Adipose tissue (tissue), 3 donors: ENCODE measurements around the gene TBX21. TPM values are rescaled to one million over a fixed set of nuclear protein-coding genes. Genes with fewer than 3 reads are reported as not detected.

Experiments used
- H3K27ac ChIP-seq: one replicate; pipeline ENCODE4 v1.5.1; 2013; ENCODE audit warnings: low read depth, low read length
- WGBS, 3 donors: extraction: QIAGEN DNeasy Blood & Tissue Kit; methylation state at CpG; one replicate each; pipeline ENCODE4 v1.1.7; 2013; 5-methylcytosine and 5-hydroxymethylcytosine counted together
- polyA plus RNA-seq, 3 donors: library from polyadenylated mRNA; stranded (reverse); fragments of 200-250 nt; gene quantifications; one replicate each; pipeline ENCODE4 v1.2.3, GENCODE V29; 2013
- donor health status: healthy with polysubstance abuse.
- donor health status: Bipolar disorder and iron deficiency.
- donor health status: healthy.

The TBX21 gene
- polyA plus RNA-seq, 3 donors, result 0.03 to 0.90 (median 0.31) TPM

- no peak overlapping the region for H3K27ac ChIP-seq
- WGBS, 3 donors, result 74 to 79% (median 75%) methylated on average over 11 of the region's 11 CpGs
Observed at GRCh38 chr17:47696717-47697642, 36.1 kb upstream of the TBX21 start.

DNA sequence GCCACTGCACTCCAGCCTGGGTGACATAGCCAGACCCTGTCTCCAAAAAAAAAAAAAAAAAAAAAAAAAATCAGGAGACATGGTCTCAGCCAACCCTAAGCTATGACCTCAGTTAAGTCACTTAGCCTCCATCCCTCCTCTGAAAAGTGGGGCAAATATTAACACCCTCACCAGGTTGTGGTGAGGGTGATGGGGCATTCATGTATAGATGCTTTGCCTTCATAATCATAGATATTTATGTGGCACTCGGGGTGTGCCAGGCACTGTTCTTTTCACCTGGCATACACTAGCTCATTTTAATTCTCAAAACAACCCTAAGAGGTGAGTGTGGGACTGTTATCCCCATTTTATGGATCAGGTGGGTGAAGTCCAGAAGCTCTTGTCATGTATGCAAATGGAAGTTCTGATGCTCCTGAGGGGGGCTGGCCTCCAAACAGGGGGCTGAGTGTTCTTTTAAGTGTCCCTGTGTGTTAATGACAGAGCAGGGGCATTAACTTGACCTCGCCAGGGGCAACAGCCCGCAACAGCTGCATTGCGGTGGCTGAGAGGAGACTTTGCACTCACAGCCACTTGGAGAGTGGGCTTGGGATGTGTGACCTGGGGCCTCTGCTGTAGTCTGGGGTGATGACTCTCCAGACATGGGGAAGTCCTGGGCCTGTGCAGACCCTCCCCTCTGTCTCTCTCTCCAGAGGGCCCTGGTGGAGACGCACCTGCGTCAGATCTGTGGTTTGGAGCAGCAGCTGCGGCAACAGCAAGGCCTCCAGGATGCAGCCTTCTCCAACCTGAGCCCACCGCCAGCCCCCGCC, 34.9 kb upstream of the TBX21 start:
- H3K27ac ChIP-seq, result no peak overlapping the region
- WGBS, 3 donors, result 66 to 79% (median 76%) methylated on average over 9 of the region's 9 CpGs

DNA sequence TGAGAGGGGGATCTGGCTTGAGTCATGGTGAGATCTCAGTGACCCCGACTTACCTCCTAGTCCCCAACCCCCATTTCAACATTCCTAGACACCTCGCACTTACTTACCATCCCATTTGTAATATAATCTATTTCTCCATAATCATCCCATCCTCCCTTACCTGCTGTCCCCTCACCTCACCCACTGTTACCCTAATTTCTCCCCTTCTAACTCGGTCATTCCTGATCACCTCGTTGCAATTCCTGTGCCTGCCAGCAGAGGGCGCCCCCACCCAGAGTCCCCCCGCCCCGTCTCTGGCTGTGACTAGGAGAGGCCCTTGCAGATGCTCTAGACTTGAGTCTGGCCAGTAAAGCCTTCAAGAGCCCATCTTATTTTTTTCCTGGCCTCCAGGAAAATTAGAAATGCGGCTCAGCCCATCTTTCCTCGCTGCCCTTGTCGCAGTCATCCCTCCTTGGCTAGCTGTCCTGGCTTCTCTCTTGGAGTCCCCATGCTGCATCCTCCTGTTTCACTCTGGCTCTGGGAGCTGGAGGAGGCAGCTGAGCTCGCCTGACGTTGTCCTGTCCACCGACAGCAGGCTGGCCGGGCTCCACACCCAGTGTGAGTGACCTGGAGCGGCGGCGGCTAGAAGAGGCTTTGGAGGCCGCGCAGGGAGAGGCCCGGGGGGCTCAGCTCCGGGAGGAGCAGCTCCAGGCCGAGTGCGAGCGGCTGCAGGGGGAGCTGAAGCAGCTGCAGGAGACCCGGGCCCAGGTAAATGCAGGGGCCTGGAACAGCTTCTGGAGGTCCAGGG, 34.1 kb upstream of the TBX21 start:
- H3K27ac ChIP-seq, result no peak overlapping the region
- 64 to 65% (median 65%) methylated on average over 25 of the region's 25 CpGs for WGBS, 3 donors

DNA sequence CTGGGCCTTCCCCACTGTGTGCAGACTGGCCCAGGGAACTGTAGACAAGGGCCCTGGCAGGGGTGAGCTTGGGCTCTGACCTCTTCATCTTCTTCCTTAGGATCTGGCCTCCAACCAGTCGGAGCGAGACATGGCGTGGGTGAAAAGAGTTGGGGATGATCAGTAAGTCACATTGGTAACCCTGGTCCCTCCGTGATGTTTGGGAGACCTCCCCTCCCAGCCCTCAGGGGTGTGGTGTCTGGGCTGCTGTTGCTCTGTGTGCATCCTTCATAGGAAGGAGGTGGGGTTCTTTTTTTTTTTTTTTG, 33.5 kb upstream of the TBX21 start:
- 95 to 97% (median 96%) methylated on average over 4 of the region's 4 CpGs for WGBS, 3 donors
- no peak overlapping the region for H3K27ac ChIP-seq

- H3K27ac ChIP-seq, result no peak overlapping the region
- 88 to 89% (median 88%) methylated on average over 13 of the region's 13 CpGs for WGBS, 3 donors
Observed at GRCh38 chr17:47700471-47701449, 32.3 kb upstream of the TBX21 start.

- H3K27ac ChIP-seq, result no peak overlapping the region
- 62 to 92% (median 84%) methylated on average over 4 of the region's 4 CpGs for WGBS, 3 donors
Observed at GRCh38 chr17:47701608-47702007, 31.4 kb upstream of the TBX21 start.

DNA sequence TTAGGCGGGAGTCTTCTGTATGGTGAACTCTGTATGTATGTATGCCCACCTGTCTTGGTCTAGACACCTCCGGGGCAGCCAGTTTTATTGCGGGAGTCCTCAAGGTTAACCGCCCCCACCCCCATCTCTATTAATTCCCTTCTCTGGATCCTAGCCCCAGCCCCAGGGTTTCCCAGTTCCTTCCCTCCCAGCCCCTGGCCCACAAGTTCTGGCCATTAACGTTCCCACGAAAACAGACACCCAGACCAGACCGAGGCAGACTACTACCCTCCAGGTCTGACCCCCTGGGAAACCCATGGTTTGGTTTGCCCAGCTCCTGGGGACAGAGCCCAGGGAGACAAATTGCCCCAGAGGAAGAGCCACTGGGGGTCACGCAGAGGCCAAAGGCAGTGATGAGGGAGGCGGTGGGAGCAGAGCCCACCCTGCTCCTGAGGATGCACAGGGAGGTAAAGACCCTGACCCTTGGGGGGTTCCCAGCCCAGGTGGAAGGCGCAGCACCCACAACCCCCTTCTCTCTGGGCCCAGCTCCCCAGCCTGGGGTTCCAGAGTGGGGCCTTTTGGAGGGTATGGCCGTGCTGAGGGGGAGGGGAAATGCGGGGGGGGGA, 30.5 kb upstream of the TBX21 start:
- WGBS, 3 donors, result 83 to 87% (median 83%) methylated on average over 10 to 12 of the region's 12 CpGs
- H3K27ac ChIP-seq, result no peak overlapping the region

DNA sequence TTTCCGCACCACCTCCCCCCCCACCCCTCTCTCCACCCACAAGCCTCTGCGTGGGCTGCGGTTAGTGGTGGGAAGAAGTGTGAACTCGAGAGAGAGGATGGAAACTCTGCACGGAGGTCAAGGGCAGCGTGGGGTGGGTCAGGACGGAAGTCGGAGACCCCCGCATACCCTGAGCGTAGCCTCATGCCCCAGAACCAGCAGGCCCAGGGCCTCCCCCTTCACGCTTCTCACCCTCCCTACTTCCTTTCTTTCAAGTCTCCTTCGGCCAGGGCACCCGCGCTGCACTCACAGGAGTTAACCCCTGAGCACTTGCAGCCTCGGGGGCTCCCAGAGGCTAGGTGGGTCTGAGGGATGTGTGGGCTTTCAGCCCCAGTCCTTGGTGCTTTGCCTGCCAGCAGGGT, 29.8 kb upstream of the TBX21 start:
- no peak overlapping the region for H3K27ac ChIP-seq
- WGBS, 3 donors, result 41 to 80% (median 47%) methylated on average over 14 to 15 of the region's 15 CpGs

- 79 to 87% (median 86%) methylated on average over 5 of the region's 5 CpGs for WGBS, 3 donors
- H3K27ac ChIP-seq, result no peak overlapping the region
Observed at GRCh38 chr17:47703671-47704070, 29.4 kb upstream of the TBX21 start.

GRCh38 chr17:47704116-47704515, 28.9 kb upstream of the TBX21 start:
- H3K27ac ChIP-seq, result no peak overlapping the region
- 46 to 82% (median 49%) methylated on average over 14 of the region's 14 CpGs for WGBS, 3 donors

DNA sequence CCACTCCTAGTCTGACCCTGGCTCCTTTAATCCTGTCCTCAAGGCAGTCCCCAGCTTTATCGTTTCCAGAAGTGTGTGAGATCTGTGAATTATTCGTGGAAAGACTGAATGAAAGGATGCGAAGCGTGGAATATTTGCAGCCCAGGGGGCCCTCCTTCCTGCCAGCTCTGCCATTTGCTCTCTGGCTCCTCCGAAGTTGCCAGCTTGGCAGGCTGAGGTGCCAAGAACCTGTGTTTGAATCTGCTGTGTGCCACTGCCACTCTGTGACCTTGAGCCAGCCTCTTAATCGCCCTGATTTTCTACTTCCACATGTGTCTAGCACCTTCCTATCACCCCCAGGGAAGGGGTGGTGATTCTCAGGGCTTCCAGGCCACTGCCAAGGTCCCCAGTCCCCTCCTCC, 28.3 kb upstream of the TBX21 start:
- no peak overlapping the region for H3K27ac ChIP-seq
- 61 to 70% (median 67%) methylated on average over 6 of the region's 6 CpGs for WGBS, 3 donors

- H3K27ac ChIP-seq, result no peak overlapping the region
Observed at GRCh38 chr17:47705536-47706530, 27.2 kb upstream of the TBX21 start.

DNA sequence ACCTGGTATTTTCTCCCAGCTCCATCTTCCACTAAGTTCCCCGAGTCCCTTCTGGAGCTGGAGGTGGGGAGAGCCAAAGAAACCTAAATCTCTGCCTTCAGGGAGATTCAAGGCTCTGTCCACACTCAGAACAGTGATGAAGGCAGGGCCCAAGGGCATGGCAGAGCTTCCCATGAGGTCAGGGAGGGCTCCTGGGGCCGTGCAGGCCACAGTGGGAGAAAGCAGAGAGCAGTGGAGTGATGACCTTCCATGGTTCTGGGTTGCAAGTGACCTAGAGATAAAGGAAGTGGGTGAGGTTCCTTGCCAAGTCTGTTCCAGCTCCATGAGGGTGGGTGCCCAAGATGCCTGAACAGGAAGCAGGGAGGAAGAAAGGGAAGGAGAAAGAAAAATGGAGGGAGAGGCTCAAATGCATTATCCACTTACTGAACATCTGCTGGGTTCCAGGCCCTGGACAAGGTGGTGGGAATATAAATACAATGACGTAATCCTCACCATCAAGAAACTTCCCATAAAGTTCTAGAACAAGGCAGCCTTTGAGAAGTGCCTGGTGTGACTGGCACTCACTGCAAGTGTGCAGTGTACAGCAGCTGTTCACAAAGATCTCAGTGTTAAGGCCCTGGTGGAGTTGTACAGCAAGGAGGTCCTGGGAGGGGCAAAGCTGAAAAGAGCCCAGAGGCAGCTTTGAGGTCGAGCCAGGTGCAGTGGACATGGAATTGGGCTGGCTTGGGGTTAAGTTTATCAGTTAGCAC, 25.8 kb upstream of the TBX21 start:
- H3K27ac ChIP-seq, result no peak overlapping the region
- 71 to 78% (median 74%) methylated on average over 4 of the region's 4 CpGs for WGBS, 3 donors

More at GRCh38 chr17:47705536-47706530, 27.2 kb upstream of the TBX21 start:
- 58 to 69% (median 62%) methylated on average over 12 of the region's 12 CpGs for WGBS, 3 donors

- WGBS, 3 donors, result 82 to 93% (median 92%) methylated on average over 3 of the region's 3 CpGs
- H3K27ac ChIP-seq, result no peak overlapping the region
Observed at GRCh38 chr17:47707884-47708283, 25.2 kb upstream of the TBX21 start.

DNA sequence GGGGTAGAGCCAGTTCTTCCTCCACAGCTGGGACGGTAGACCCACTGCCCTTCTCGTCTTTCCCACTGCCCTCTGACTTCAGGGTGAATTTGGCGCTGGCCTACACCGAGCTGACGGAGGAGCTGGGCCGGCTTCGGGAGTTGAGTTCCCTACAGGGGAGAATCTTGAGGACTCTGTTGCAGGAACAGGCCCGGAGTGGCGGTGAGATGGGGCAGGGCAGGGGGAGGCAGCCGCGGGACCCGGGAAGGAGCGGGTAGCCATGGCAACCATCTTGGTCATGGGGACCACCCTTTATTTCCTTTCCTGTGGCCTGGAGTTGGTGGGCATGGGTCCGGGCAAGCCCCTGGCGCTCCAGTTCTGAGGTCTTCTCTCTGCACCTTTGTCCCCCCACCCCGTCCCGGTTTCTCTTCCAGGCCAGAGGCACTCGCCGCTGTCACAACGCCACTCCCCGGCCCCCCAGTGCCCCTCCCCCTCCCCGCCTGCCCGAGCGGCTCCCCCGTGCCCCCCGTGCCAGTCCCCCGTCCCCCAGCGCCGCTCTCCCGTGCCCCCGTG, 24.6 kb upstream of the TBX21 start:
- 59 to 84% (median 76%) methylated on average over 21 to 31 of the region's 31 CpGs for WGBS, 3 donors
- no peak overlapping the region for H3K27ac ChIP-seq
